ENCODE measurements around the gene ZSCAN12. TPM values are rescaled to one million over a fixed set of nuclear protein-coding genes. Genes with fewer than 3 reads are reported as not detected.
"Not testable (repeated sequence)": the region's sequence is repeated elsewhere in the genome, so short reads cannot be mapped to it uniquely, and the experiment has no call there.

The ZSCAN12 gene
- total RNA-seq: 2.4 TPM
- long read RNA-seq: 0 reads

DNA sequence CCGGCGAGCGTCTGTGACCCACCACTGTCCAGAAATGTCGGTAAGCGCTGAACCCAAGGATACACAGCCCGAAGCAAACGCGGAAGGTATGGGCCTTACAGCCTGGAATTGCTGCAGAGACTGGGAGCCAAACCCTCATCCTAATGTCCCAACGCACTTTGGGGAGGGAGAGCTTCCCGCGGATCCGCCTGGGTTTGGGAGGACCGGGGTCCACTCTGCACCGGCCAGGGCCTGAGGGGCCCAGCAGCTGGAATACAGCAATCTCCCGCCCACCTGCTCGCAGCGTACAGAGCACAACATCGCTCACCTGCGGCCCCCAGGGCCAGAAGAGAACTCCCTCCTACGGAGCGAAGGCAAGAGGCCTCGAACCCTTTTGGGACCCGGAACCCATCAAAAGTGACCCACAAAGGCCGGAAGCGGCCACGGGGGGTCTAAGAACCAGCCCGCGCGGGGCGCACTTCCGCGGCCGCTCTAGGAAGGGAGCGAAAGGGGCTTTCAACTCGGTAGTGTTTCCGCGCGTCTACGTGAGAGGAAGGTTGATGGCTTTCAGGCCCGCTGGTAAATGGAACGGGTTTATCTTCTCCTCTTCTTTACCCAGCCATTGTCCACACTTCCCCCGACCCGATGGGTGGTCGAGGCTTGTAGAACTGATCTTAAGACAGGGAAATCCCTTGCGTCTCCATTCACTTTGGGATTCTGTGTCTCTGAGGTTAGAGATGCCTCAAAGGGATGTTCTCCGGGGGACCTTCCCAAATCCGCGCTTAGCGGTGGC is at the start of gene ZSCAN12:
TSS of gene ZSCAN12 (minus strand) at position 398 of the 772 bp plus-strand sequence. CDS start 1,342 bp downstream, outside the sequence.
- peak; percentile 96 for ATAC-seq
- intact Hi-C loops (cut with DNase I): no loop called here

DNA sequence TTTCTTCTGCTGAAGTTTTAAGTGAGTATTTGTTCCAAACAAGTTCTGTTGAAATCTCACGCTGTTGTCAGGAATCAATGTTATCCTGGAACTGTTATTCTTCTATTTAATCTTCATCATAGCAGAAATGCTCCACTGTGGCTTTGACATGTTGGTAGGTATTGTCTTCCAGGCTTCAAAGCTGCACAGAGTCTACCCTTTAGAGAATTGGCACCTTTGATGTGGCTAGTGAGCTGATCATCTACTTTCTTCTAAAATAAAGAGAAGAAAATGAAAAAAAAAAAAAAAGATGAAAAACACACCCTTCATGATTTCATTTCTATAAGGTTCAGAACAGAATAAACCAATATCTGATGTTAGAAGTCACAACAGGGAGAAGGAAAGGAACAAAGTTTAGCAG is 49.5 kb upstream of the ZSCAN12 start:
- intact Hi-C loops (cut with DNase I): no loop called here
- no peak for DNase-seq (ENCODE audit: missing footprints)

More for the DNA sequence above, at the start of gene ZSCAN12:
- peak; percentile 89 for DNase-seq (ENCODE audit: missing footprints)

DNA sequence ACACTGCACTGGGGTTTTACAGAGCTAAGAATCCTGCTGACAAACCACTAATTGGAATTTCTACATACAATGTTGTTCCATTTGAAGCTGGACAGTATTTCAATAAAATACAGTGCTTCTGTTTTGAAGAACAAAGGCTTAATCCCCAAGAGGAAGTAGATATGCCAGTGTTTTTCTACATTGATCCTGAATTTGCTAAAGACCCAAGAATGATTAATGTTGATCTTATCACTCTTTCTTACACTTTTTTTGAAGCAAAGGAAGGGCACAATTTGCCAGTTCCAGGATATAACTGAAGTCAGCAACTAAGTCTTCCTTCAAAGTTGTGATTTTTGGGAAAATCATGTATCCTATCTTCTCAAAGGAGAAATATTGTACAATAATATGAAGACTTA is 48.0 kb upstream of the ZSCAN12 start:
- DNase-seq (ENCODE audit: missing footprints); intact Hi-C loops (cut with DNase I); ATAC-seq: not testable (repeated sequence)

More for the DNA sequence above, 49.5 kb upstream of the ZSCAN12 start:
- no peak for ATAC-seq

DNA sequence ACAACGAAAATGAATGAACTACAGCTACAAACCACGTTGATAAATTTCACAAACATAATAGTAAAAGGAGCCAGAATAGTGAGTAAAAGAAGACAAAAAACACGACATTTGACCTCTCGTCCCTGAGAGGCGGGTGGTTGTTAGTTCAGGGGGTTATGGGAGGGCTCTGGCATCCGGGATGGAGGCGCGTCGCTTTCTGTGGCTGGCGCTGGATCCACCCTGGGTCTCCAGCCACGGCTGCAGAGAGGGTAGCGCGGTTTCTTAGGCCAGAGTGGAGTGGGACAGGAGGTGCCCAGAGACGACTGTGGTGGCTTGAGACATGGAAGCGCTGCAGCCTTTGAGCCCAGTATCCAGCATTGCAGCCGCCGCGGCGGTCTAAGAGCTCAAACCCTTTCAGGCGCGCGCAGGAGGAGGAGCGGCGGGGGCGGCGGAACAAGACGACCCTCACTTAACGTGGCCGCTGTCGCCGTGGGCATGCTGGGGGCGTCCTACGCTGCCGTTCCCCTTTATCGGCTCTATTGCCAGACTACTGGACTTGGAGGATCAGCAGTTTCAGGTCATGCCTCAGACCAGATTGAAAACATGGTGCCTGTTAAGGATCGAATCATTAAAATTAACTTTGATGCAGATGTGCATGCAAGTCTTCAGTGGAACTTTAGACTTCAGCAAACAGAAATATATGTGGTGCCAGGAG is 47.4 kb upstream of the ZSCAN12 start:
- ATAC-seq (no peak), DNase-seq (ENCODE audit: missing footprints) (no peak)
- intact Hi-C loops (cut with DNase I): no loop called here

DNA sequence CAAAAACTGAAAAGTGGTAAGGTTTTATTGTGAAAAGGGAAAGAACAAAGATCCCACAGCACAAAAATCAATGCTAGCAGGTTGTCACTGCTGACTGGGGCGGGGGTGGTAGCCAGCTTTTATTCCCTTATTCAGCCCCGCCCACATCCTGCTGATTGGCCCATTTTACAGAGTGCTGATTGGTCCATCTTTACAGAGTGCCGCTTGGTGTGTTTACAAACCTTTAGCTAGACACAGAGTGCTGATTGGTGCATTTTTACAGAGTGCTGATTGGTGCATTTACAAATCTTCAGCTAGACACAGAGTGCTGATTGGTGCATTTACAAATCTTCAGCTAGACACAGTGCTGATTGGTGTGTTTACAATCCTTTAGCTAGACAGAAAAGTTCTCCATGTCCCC is 45.2 kb upstream of the ZSCAN12 start:
- intact Hi-C loops (cut with DNase I); DNase-seq (ENCODE audit: missing footprints); ATAC-seq: not testable (repeated sequence)

DNA sequence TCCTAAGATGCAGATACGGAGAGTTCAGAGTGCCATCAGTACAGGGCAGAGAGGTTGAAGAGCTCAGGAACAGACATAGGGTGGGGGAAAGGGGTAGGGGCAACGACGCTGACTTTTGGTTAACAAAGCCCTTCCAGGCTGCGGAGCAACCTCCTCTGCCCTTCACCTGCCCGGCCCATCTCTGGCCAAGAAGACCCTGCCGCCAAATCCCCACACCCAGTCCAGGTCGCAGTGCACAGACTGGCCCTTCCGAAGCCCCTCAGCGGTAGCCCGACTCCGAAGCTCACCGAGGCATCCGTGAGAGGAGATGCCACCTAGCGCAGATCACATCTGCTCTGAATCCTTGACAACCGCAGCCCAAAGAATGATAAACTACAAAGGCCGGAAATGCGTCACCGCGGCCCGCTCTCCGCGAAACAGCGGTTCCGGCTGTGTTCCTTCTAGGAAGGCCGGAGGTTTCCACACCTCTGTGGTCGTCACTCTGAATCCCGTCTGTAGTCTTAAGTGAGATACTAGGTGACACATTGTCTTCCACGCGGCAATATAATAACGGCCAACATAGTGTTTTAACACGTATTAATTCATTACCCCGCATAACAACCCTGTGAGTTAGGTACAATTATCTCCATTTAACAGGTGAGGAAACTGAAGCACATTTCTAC is 43.7 kb upstream of the ZSCAN12 start, which contains the start of gene ZSCAN23:
TSS of gene ZSCAN23 (minus strand) at position 380 of the 662 bp plus-strand sequence. CDS start 7,225 bp downstream, outside the sequence.
- intact Hi-C loops (cut with DNase I): no loop called here
- ATAC-seq (peak; percentile 94), DNase-seq (ENCODE audit: missing footprints) (peak; percentile 79)

DNA sequence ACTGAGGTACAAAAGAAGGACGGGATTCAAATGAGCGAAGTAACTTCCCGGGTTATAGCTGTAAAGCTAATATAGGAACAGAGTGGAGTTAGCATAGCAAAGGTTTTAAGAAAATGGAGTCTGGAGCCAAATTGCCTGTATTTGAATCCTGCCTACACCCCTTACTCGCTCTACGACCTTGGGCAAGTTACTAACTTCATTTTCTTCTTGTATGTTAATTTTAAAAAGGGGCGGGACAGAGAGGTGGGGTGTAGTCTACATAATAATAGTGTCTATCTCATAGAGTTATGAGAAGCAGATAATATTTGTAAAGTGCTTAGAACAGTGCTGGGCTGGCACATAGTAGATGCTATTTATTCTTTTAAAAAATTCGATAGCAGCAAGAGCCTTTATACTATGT is 43.0 kb upstream of the ZSCAN12 start:
- ATAC-seq (no peak), DNase-seq (ENCODE audit: missing footprints) (no peak)
- intact Hi-C loops (cut with DNase I): no loop called here

DNA sequence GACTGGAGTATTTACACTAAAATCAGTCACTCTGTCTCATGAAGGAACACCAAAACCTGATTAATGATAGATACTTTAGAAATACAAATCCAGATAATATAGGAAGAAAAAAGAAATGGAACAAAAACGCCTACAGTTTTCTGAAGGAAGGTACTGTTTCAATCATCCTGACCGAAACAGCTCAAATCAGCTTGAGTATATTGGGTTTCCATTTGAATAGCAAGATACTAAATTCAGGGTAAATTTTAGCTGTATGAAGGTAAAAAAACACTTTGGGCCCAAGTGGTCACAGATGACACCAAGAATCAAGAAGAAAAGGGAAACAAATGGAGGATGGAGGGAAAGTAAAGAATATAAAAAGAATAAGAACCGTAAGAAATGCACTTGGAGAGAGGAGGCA is 36.9 kb upstream of the ZSCAN12 start:
- intact Hi-C loops (cut with DNase I): no loop called here
- DNase-seq (ENCODE audit: missing footprints) (no peak), ATAC-seq (no peak)

DNA sequence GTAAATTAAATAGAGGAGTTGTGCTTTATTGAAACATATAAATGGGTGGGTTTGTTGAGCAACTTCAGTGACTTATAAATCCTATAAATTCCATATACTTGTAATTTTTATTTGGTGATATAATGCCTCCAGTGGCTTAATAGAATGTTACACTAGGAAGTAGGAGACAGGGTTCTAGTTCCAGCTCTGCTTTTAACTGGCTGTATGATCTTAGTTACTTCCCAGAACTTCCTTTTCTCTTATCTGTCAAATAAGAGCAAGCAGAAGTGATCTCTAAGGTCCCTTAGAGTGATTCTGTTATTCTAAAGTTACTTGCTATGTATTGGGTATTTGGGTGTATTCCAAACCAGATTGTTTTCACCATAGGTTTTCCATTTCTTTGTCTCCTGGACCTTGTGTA is 33.6 kb upstream of the ZSCAN12 start:
- intact Hi-C loops (cut with DNase I): no loop called here
- no peak for ATAC-seq

DNA sequence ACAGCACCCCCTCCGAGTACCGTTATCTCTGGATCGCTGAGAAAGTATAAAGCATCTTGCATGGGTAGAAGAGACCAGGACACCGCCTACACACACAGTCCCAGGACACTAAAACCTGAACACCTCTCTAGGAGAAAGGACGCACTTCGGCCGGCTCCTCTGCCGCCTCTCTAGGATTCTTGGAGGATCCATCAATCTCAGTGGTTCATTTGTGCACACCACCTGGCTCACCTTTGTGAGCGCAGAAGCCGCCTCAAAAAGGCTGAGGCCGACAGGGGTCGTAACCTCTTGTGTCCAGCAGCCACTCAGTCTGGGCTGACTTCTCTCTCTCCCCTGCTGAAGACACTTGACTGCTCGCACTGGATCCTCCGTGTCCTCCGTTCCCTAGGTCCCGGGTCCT is 30.2 kb upstream of the ZSCAN12 start:
- ATAC-seq (no peak), DNase-seq (ENCODE audit: missing footprints) (no peak)
- intact Hi-C loops (cut with DNase I): no loop called here

More for the DNA sequence above, 33.6 kb upstream of the ZSCAN12 start:
- DNase-seq (ENCODE audit: missing footprints): no peak

DNA sequence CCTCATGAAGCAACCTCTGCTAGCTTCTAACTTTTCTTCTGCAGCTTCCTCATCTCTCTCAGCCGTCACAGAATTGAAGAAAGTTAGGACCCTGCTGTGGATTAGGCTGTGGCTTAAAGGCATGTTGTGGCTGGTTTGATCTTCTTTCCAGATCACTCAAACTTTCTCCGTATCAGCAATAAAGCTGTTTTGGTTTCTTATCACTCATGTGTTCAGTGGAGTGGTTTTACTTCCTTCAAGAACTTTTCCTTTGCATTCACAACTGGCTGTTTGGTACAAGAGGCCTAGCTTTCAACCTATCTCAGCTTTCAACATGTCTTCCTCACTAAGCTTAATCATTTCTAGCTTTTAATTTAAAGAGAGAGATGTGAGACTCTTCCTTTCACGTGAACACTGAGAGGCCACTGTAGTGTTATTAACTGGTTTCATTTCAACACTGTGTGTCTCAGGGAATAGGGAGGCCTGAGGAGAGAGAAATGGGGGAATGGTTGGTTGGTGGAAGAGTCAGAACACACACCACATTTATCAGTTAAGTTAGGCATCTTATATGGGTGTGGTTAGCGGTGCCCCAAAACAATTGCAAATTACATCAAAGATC is 26.5 kb upstream of the ZSCAN12 start:
- no peak for ATAC-seq
- intact Hi-C loops (cut with DNase I): no loop called here

DNA sequence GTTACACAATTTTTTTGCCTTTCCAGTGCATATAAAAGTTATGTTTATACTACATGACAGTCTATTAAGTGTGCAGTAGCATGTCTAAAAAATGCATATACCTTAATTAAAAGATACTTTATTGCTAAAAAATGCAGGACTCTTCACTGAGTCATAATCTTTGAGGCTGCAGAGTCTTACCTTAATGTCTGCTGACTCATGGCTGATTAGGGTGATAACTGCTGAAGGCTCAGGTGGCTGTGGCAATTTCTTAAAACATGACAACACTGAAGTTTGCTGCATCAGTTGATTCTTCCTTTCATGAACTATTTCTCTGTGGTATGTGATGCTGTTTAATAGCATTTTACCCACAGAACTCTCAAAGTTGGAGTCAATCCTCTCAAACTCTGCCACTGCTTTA is 24.6 kb upstream of the ZSCAN12 start:
- intact Hi-C loops (cut with DNase I): no loop called here
- ATAC-seq (no peak), DNase-seq (ENCODE audit: missing footprints) (no peak)

More for the DNA sequence above, 26.5 kb upstream of the ZSCAN12 start:
- no peak for DNase-seq (ENCODE audit: missing footprints)

DNA sequence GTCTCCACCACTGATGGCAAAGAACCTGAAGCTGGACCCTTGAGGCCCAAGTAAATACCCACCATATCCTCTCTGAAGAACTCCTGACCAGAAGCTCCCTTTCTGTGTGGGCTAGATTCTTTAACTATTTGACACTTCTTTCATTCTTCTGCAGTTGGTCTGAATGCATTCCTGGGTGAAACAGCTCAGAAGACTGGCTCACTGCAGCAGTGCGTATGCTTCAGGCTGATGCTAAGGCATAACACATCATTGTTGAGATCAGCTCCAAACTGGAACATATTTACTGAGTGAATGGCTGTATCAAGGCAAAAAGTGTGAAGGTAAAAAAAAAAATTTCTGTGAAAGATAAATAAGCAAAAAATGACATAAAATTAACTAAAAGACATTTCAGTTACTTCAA is 24.0 kb upstream of the ZSCAN12 start:
- no peak for DNase-seq (ENCODE audit: missing footprints)
- intact Hi-C loops (cut with DNase I): no loop called here
- no peak for ATAC-seq

DNA sequence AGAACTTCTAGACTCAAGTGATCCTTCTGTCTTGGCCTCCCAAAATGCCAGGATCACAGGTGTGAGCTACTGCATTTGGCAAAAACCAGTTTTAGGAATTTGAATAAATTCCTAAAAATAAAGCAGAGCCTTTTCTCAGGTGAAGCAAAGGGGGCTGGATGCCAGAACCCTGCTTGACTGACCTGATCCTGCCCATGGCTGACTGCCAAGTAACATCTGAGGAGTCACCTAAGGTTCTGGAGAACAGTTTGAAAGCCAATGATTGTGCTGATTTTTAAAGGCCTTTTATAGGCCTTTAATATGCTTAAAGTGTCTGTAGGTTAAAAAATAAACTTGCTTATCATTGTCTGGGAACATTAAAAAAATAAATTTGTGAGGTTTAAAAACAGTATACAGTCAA is 14.1 kb upstream of the ZSCAN12 start:
- intact Hi-C loops (cut with DNase I): no loop called here
- ATAC-seq (no peak), DNase-seq (ENCODE audit: missing footprints) (no peak)

DNA sequence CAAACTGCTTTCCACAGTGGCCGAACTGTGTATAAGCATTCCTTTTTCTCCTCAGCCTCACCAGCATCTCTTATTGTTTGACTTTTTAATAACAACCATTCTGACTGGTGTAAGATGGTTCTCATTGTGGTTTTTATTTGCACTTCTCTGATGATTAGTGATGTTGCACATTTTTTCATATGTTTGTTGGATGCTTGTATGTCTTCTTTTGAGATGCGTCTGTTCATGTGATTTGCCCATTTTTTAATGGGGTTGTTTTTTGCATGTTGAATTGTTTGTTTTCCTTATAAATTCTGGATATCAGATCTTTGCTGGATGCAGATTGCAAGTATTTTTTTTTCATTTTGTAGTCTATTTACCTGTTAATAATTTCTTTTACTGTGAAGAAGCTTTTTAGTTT is 11.2 kb upstream of the ZSCAN12 start:
- DNase-seq (ENCODE audit: missing footprints) (no peak), ATAC-seq (no peak)
- intact Hi-C loops (cut with DNase I): no loop called here

DNA sequence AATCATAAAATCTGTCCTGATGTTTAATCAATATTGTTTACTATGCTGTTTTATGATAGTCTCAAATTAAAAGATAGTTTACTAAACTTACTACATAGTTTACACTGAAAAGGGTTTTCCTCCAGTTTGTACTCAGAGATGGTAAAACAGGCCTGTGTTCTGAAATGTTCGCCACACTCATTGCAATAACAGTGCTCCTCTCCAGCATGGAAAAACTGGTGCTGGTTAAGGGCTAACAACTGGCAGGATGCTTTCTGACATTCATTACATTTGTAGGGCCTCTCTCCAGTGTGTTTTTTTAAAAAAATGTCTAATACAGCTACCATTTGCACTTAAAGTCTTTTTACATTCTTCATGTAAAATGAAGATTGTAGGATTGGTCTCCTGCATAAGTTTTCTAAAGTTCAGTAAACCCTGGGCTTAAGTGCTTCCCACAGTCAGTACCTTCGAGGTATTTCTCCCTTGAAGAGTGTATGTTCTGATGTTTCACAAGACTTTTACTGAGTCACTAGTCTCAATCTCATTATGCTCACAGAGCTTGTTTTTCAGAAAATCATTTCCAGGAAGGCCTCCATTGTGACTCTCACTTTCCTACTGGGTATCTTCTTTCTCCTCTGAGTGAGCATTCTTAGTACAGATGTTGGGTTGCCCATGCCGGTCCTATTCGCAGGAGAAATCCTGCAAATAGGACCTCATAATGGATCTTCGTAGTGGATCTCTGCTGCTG is 8.7 kb upstream of the ZSCAN12 start:
- DNase-seq (ENCODE audit: missing footprints) (no peak), ATAC-seq (no peak)
- intact Hi-C loops (cut with DNase I): no loop called here

DNA sequence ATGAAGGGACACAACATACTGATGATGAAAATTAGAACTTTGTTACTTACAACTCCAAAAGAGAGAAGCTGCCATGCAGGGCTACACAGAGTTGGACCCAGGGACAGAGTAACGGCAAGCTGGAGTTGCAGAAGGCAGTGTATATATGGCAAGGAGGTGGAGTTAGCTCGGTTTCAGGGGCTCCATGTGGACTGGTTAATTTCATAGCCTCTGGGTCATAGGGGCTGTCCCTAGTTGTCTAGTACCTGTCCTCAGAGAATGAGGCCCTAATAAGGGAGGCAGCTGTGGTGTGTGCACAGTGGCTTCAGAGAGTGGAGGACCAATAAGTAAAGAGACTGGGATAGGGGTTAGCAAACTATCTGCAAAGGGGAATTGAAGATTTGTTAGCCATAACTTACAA is 7.9 kb upstream of the ZSCAN12 start:
- DNase-seq (ENCODE audit: missing footprints) (no peak), ATAC-seq (no peak)
- intact Hi-C loops (cut with DNase I): no loop called here

DNA sequence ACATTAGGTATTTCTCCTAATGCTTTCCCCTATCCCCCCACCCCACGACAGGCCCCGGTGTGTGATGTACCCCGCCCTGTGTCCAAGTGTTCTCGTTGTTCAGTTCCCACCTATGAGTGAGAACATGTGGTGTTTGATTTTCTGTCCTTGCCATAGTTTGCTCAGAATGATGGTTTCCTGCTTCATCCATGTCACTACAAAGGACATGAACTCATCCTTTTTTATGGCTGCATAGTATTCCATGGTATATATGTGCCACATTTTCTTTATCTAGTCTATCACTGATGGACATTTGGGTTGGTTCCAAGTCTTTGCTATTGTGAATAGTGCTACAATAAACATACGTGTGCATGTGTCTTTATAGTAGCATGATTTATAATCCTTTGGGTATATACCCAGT is 4.4 kb upstream of the ZSCAN12 start:
- intact Hi-C loops (cut with DNase I); DNase-seq (ENCODE audit: missing footprints); ATAC-seq: not testable (repeated sequence)

DNA sequence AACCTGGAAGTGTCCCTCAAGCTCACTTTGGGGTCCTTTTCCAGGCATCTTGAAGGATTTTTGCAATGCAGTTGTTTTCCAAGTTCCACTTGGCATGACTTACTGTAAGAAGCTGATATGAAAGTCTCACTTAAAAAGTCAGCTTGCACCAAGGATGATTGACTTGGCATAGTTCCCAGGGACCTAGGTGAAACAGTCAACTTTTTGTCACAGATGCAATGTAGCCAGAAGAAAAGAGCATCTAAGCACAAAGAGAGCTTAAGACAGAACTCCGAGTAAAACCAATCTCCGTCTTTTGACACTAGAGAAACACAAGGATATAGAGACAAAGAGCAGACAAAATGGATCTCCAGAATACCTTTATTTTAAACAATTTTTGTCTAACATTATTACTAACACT is 2.6 kb upstream of the ZSCAN12 start:
- intact Hi-C loops (cut with DNase I): no loop called here
- DNase-seq (ENCODE audit: missing footprints): no peak
- ATAC-seq: no peak

All from Right ventricle myocardium inferior (tissue), 1 donor.